HG02678 (cell line): ENCODE measurements around the gene PGGT1B.

Experiments
- ATAC-seq: cut with Tn5 transposase; IDR thresholded peaks from one replicate; pipeline ENCODE4 v1.9.1; 2021; ENCODE audit warnings: mild to moderate bottlenecking, moderate library complexity; ENCODE audit not compliant: unreplicated experiment

Gene PGGT1B

DNA sequence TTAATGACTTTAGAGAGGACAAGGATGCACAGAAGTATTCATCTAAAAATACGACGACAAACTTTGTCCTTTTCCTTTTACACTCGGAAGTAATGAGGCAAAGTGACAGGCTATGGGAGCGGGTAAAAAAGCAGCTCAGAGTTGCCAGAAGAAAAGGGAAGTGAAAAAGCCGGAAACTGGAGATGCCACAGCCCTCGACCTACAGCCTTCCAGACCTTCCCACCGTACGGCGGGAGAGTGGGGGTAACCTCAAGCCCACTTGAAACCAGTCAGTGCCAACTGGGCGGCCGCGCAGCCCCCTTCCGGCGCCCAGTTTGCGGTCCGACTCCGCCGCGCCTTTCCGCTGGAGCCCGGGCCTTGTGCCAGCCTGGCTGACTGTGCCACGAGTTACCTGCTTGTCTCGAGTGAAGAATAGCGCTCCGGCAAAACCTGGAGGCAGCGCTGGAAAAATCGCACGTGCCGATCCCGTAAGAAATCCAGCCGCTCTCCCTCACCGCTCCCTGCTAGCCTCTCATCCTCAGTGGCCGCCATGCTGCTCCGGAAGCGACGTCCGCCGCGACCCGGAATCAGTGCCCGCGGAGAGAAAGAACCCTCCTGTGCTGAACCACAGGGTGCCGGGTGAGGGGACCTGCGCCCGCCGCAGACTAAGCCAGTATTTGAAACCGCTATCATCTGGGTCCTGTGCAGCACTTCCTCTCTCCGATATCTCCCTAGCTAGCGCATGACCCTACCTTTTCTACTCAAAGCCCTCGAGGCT lies at the start of gene PGGT1B:
TSS of gene PGGT1B (minus strand) at position 557 of the 757 bp plus-strand sequence. CDS start at position 531, 26 bp downstream.
- peak; percentile 92 for ATAC-seq

DNA sequence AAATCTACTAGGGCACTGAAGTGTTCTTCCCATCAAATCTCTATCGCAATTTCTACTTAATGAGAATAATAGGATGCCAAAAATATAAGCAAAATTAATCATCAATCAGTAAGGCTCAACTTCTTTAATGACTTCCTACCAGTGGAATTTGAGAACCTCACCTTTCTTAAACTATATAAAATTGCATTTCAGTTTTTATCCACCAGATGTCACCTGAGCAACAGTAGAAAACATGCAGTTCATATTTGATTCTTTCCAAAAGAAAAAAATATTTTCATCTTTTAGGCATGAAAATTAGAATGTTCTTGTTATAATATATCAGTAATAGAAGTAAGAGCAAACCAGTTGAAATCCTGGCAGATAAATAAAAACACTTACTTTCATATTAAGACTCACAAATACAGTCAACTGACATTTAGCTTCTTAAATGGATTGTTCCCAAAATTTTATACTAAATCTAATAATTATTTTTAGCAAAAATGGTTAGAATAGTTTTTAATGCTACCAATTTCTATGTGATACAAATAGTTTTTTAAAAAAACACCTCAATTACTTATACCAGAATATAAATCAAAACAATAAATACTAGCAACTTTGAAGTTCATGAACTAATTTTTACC lies 47.2 kb upstream of the PGGT1B start:
- ATAC-seq: peak; percentile 41

DNA sequence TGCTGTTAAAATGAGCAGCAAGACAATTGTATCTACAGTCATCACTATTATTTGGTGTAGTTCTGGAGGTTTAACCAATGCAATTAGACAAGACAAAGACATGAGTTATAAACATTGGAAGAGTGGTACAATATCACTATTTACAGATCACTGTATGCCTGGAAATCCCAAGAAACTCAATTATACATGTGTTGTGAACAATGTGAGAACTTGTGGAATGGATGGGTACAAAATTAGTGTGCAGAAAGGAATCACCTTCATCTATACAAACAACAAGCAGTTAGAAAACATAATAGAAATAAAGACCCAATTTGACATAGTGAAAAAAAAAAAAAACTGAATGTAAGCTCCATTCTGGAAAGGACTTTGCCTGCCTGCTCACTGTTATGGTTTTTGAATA lies 46.1 kb upstream of the PGGT1B start:
- ATAC-seq: no peak

DNA sequence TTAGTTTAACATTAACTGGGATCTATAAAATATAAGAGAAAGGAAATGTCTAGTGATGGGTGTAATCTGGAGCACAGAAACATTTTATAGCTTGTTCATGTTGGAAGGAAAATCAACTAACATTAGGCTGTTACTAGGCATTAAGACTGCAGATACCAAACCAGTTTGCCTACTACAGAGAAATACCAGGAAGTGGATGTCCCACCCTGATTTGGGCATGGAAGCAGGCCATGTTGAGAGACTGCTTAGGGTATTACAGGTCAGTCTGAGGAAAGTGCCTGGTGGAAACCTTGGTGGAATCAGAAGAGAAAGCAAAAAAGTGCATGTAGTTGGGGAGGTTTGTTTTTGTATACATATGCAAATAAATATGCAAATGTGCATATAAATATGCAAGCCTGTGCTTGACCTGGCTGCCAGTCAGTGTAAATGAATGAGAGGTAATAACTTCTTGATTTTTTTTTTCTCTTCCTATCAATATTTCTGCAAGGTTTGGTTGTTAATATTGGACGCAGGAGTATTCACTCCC lies 43.4 kb upstream of the PGGT1B start:
- no peak for ATAC-seq

DNA sequence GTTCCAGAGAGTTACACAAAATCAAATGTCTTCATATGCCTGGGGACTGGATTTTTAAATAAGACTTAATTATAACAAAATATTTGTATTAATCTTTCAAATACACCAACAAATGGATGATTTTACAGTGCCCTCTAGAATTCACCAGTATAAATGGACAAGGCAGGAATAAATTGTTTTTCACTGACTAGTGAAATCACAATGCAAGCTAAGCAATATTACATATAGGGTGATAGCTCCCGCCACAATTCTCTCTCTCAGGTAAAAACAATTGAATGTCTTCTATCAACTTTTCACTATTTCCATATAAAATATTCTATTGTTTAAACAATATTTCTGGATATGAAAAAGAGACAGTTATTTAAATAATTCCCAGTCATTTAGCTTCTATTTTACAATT lies 41.8 kb upstream of the PGGT1B start:
- no peak for ATAC-seq

DNA sequence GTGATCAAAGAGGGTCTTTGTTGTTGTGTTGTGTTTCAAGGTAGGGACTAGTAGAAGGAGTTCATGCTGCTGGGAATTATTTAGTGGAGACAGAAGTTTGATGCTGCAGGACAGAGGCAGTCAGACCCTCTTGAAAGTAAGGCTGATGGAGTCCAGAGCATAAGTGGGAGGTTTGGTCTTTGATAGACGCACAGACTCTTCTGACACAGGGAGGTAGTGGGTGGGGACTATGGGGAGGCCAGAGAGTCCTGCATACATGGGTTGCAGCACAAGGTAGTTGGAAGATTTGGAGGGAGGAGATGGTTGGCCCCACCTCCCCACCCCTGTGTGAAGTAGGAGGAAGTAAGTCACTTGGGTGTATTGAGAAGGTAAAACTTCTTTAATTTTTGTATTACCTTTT lies 36.1 kb upstream of the PGGT1B start:
- no peak for ATAC-seq

DNA sequence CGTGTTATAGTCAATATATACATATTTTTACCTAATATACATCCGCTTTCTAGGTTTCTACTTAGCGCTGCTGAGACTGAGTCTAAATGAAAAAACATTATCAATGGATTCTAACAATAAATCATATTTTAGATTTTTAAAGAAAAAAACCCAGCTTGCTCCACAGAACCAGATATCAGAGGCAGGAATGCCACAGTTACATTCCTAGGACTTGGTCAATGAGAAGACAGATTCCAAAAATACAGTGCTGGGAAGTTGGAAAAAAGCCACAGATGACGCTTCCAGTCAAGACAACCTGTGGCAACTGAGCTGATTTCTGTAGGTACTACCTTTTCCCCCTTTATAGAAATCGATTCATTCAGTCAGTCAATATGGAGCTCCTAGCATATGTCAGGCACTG lies 34.4 kb upstream of the PGGT1B start:
- no peak for ATAC-seq

DNA sequence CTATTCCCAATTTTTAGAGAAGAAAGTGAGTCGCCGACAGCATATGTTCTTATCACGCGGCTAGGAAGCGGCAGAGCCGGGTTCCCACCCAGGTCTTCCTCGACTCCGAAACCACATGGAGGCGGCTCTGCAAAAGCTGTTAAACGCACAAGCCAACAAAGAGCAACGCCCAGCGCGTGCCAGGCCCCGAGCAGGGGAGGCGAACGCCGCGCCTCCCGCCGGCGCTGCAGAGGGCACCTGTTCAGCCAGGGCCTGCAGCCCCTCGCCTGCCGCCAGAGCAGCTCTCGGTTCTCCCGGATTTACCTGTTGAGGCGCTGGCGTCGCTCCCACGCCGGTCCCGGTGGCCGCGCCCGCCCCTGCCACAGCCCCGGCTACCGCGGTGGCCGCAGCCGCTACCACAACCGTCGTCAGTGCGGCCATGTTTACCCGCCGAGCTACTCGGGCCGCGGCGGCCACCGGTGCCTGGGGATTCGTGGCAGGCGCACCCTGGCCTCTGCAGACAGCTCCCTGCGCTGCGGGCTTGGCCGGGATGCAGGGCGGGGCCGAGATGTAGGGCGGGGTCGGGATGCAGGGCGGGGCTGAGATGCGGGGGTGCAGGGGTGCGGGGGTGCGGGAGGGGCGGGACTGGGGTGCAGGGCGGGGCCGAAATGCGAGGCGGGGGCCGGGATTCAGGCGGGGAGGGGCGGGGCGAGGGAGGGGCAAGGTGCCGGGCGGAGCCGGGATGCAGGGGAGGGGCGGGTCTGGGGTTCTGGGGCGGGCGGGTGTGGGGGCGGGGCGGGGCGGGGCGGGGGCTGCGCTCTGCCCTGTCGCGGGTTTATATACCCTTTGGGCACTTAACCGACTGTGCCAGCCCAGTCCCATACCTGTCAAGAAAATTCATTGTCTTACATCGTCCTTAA lies 33.7 kb upstream of the PGGT1B start, which contains the start of gene CCDC112:
TSS of gene CCDC112 (minus strand) at position 531 of the 899 bp plus-strand sequence. CDS start at position 420, 111 bp downstream.
- ATAC-seq: peak; percentile 74

DNA sequence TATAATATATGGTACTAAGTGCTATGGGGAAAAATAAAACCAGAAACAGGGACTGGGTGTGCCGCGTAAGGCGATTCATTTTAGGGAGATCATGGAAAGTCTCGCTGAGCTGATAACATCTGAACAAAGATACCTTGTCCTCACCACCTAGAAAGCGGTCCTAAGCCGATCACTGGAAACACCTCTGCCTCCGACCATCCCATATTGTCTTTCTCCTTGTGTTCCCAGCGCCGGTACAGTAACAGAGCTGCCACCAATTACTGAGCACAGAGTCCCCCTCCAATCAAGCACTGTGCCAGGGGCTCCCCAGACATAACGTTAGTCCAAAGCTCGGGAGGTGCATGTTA lies 33.1 kb upstream of the PGGT1B start:
- peak; percentile 20 for ATAC-seq

DNA sequence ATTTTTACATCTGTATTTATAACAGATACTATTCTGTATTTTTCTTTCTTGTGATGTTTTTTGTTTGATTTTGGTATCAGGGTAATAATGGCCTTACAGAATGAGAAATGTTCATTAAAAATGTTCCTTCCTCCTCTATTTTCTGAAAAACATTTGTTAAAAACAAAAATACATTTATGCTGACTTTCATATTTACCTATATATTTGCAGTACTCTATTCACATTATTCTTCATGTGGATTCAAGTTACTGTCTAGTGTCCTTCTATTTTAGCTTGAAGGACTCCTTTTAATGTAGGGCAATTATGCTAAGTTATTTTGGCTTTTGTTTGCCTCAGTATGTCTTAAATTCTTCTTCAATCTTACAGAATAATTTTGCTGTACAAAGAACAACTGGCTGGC lies 28.7 kb upstream of the PGGT1B start:
- ATAC-seq: no peak

DNA sequence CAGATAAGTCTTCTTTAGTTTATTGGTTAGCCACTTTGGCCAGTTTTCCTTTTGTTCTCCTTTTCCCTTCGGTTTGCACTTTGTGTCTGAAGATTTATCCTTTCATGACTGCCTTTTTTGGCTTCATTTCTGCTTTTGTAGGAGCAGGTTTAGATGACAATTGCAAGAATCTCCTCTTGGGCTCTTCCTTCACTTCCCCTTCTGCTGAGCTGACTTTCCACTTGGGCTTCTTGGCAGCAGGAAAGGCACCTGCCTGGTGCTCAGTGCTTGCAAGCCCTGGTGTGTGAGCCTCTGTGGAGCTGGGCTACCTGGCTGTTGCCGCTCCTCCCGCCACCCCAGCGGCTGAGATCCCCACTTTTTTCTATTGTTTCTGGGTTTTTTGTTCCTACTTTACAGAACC lies 26.4 kb upstream of the PGGT1B start:
- ATAC-seq: no peak

DNA sequence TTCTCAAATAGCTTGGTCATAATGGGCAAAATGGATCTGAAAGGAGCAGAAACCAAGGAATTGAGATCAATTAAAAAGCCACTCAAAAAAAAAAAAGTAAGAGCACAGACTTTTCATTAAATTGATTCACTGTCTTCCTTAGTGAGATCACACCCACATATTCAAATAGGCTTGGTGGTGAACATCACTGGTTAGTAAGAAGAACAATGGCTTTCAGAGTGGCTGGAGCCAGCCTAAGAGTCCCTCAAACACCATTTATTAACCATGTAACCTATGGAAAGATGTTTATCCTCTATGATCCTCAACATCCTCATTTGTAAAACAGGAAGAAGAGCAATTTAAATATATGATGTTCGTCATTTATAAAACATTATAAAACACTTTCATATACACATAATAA lies 21.3 kb upstream of the PGGT1B start:
- no peak for ATAC-seq

DNA sequence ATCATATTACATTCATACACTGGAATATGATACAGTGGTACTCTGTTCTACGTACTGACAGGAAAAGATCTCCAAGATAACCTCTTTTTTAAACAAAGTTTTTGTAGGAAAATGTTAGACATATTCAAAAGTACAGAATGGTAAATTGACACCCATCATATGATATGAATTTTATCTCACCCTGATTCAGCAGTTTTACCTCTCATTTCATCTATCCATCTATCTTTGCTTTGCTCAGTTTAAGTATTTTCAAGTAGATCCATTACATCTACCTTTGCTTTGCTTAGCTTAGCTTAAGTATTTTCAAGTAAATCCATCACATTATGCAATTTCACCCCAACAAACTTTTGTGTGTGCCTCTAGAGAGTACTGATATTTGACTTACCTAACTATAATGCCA lies 19.5 kb upstream of the PGGT1B start:
- ATAC-seq: no peak

DNA sequence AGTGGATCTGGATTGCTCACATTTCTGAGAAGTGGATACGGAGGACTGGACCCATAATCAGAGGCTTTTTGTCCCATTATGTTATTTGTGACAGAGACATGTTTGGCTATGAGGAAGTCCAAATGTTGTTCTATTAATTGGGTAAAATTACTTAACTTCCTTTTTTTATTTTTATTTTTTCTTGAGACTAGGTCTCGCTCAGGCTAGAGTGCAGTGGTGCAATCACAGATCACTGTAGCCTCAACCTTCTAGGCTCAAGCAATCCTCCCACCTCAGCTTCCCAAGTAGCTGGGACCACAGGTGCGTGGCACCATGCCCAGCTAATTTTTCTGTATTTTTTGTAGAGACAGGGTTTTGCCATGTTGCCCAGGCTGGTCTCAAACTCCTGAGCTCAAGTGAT lies 11.9 kb upstream of the PGGT1B start:
- no peak for ATAC-seq

DNA sequence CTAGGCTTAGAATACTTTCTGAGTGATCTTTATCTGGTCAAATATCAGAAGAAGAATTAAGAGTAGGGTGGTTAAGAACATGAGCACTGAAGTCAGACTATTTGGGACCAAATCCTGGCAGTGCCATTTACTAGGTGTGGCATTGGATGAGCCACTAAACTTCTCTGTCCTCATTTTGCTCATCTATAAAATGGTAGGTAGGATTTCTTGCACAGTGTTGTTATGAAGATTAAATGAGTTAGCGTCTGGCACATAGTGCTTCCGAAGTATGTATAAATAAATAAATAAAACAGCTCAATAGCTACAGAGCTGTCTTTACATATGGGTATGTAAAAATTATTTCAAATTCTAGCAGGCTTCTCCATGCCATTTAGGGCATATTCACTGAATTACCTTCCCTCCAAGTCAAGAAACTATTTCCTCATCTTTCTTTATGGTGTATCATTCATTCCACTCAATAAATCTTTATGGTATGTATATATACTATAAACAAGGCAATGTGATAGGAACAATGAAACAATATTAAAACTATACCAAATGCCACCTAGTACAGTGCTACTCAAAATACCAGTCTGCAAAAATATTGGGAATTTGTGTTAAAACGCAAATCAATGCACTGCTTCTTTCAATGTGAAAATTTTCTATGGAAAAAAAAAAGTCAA lies 9.8 kb upstream of the PGGT1B start:
- ATAC-seq: no peak

DNA sequence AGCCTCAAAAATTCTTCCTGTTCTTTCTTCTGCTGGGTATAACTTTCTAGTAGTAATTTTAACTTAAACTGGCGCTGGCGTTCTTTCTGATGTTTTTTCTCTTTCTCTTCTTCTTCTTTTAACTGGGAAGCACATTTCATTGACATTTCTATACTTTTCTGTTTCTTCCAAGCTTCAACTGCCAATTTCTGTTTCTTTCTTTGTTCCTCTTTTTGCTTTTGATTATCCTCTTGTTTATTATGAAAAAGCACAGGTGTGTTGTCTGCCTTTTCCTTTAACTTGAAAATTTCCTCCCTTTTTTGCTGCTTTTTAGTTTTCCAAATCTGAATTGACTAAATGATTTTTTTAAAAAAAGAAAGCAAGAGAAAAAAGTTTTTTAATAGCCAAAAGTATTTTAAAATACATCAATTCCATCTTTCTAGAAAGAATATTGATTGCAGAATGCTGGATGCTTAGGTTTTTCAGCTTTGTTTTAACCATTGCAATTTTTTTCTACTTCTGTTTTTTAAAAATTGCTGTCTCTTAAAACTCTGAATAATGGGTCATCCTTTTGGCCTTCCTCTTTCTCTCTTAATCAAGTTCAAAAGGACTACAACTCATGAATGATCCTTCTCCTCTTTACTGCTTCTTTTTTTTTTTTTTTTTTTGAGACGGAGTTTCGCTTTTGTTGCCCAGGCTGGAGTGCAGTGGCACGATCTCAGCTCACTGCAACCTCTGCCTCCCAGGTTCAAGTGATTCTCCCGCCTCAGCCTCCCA lies 8.8 kb upstream of the PGGT1B start:
- no peak for ATAC-seq

DNA sequence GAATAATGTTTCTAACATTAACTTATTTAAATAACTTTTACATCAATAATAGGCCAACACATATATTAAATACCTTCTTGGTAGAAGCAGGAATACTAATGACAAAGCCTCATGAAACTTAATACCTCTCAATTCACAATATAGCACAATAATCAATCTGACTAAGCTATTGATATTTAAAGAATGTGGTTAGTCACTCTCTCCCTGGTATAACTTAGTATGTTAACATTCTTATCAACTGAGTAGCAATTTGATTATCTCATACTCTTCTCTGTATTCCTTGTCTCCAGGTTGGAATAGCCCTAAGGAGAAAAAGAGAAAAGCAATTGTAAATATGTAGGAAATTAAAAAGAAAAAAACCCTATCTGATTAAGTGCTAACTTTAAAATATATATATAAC lies 4.9 kb upstream of the PGGT1B start:
- no peak for ATAC-seq

DNA sequence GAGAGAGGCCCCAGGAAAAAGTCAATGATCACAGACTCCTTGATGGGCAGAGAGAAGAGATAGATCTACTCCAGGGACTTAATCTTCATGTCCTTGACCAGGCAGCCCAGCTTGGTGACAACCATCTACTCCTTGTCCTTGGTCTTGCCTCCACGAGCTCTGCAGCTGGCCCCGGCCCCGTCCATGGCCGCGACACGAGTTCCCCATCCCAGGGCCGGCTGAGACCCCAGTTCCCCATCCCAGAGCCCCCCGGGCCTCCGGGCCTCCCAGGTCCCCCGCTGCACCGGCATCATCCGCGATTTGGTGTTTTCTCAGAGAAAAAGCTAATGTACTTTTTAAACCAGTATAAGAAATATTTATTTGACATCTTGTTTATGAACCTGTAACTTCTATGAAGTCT lies 2.5 kb upstream of the PGGT1B start:
- no peak for ATAC-seq

DNA sequence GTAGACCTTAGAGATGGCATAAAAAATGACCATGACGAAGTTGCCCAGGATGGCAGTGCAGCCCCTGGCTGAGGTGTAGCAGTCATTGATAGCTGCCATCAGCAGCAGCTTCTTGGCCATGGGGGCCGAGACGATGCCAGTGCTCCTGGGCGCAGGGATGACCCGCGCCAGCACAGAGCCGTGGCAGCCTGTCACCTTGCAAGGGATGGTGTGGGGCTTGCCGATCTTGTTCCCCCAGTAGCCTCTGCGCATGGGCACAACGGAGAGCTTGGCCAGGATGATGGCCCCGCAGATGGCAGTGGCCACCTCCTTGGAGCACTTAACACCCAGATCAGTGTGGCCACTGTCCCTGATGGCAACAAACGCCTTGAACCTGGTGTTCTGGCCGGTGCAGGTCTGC lies 2.1 kb upstream of the PGGT1B start:
- ATAC-seq: no peak

DNA sequence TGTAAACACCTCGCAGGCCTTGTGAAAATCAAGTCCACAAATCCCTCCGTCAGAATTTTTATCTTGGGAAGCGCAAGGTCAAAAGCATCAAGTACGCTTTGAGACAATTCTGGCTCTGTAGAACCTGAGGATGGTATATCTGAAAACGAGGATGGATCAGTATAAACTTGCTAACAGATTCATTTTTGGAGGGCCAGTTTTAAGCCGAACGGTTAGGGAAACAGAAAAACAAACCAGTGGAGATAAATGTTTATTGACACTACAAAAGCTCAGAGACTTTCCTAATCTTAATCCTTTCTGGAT lies 352 bp upstream of the PGGT1B start:
- no peak for ATAC-seq

DNA sequence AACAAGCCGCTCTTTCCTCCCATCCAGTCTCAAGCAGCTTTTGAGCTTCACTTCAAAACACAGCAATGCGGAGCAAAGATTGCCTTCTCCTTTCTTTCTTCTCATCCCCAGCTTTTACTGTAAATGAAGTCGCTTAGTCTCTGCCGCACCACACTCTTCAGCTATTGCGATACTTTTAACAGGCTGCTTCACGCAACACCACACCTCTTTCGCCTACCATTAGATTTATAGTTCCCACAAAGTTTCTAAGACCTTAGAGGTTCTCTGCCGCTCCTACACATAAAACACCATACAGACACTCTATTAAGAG lies 711 bp downstream of the PGGT1B start:
- peak; percentile 43 for ATAC-seq
